GM12878 (cell line): Measurements from ENCODE around the gene LY6G6D. TPM values are rescaled to one million over a fixed set of nuclear protein-coding genes. Genes with fewer than 3 reads are reported as not detected.

Experiments
- ATAC-seq: fragments of 200-7000 bp; cut with Tn5 transposase; 3 replicates; pipeline ENCODE4 v1.9.1; 2020; ENCODE audit warnings: mild to moderate bottlenecking, moderate library complexity
- BruUV-seq: library from RNA; stranded (reverse); fragments of 400-500 nt; replicated peaks from 2 replicates; lab custom pipeline; 2021; lab: Mats Ljungman, UMichigan
- CTCF ChIA-PET: fragments of 300-600 bp; sonication (Branson Sonifier 250); formaldehyde crosslinking; extraction: SDS; loops from one replicate; lab custom pipeline; 2021; ENCODE audit warnings: inconsistent platforms; lab: Yijun Ruan, JAX
- POLR2A ChIA-PET: fragments of 350-600 bp; formaldehyde crosslinking; extraction: SDS; loops from one replicate; lab custom pipeline; 2021; ENCODE audit warnings: inconsistent platforms; lab: Charles Lee
- RAD21 ChIA-PET: fragments of 300-600 bp; sonication (Branson Sonifier 250); formaldehyde crosslinking; loops from one replicate; lab custom pipeline; 2023; ENCODE audit warnings: antibody characterized with exemption; ENCODE audit not compliant: unreplicated experiment; lab: Charles Lee
- SMC1A ChIA-PET: fragments of 300-600 bp; sonication (Branson Sonifier 250); formaldehyde crosslinking; loops from one replicate; lab custom pipeline; 2023; ENCODE audit not compliant: unreplicated experiment, uncharacterized antibody; lab: Charles Lee
- DNase-seq: peaks from one replicate; pipeline ENCODE4 v3.0.0-alpha.2; 2011; ENCODE audit warnings: low read depth, low spot score
- FAIRE-seq: peaks from 3 replicates; lab custom pipeline; 2011; peaks lifted over from hg19 to GRCh38; lab: Jason Lieb, UNC
- H2AFZ ChIP-seq: 2 replicates; pipeline ENCODE4 v1.6.0; 2011; ENCODE audit warnings: low read depth, low read length, control low read depth; ENCODE audit not compliant: control insufficient read depth
- H3K27ac ChIP-seq: 2 replicates; pipeline ENCODE4 v1.5.1; 2011; ENCODE audit warnings: control low read depth; ENCODE audit not compliant: control insufficient read depth, insufficient read depth
- H3K27me3 ChIP-seq, 2 experiments: replicated peaks in 1 of 2; 2 replicates each; pipeline versions ENCODE4 v1.6.0 to v1.6.1; 2011; ENCODE audit warnings: low read length in 1 of 2; ENCODE audit not compliant: control insufficient read depth in 2 of 2, insufficient read depth in 2 of 2
- H3K36me3 ChIP-seq, 2 experiments: 2 replicates each; pipeline ENCODE4 v1.5.1; 2011; ENCODE audit warnings: low read length in 1 of 2; ENCODE audit not compliant: control insufficient read depth in 2 of 2, insufficient read depth in 2 of 2
- H3K4me1 ChIP-seq: 2 replicates; pipeline ENCODE4 v1.6.1; 2011; ENCODE audit warnings: mild to moderate bottlenecking, low read length, moderate library complexity, mixed read lengths; ENCODE audit not compliant: control insufficient read depth, insufficient read depth
- H3K4me2 ChIP-seq: 2 replicates; pipeline ENCODE4 v1.6.0; 2011; ENCODE audit warnings: control low read depth; ENCODE audit not compliant: control insufficient read depth, insufficient read depth
- H3K4me3 ChIP-seq: fragments of 200-600 bp; sonication (generic); 2 replicates; pipeline ENCODE4 v1.5.1; 2016
- H3K79me2 ChIP-seq: 2 replicates; pipeline ENCODE4 v1.6.0; 2011; ENCODE audit warnings: low read length; ENCODE audit not compliant: control insufficient read depth, insufficient read depth
- H3K9ac ChIP-seq: 2 replicates; pipeline ENCODE4 v1.8.0; 2011; ENCODE audit warnings: low read length, control low read depth, mixed read lengths; ENCODE audit not compliant: control insufficient read depth, insufficient read depth
- H3K9me3 ChIP-seq: replicated peaks from 3 replicates; pipeline ENCODE4 v1.5.1; 2011; ENCODE audit warnings: mild to moderate bottlenecking, low read length; ENCODE audit not compliant: control insufficient read depth, insufficient read depth
- H4K20me1 ChIP-seq: 2 replicates; pipeline ENCODE4 v1.6.0; 2011; ENCODE audit not compliant: control insufficient read depth, insufficient read depth
- E2F4 ChIP-seq: IDR thresholded peaks from 2 replicates; pipeline ENCODE4 v1.6.1; 2012; ENCODE audit warnings: low read depth, low read length, improper control_type of control experiment
- E2F8 ChIP-seq: fragments of 450-650 bp; IDR thresholded peaks from 2 replicates; pipeline ENCODE4 v1.6.1; 2018; ENCODE audit warnings: mild to moderate bottlenecking, low read depth, moderate library complexity; ENCODE audit not compliant: partially characterized antibody
- E4F1 ChIP-seq: fragments of 450-650 bp; IDR thresholded peaks from 2 replicates; pipeline ENCODE4 v1.6.1; 2018; ENCODE audit warnings: borderline replicate concordance, mild to moderate bottlenecking; ENCODE audit not compliant: partially characterized antibody
- EZH2 ChIP-seq: IDR thresholded peaks from 2 replicates; pipeline ENCODE4 v1.6.1; 2012; ENCODE audit warnings: low read depth, mild to moderate bottlenecking, control low read depth, inconsistent platforms, low read length, borderline replicate concordance; ENCODE audit not compliant: control insufficient read depth
- HSF1 ChIP-seq: fragments of 150-350 bp; IDR thresholded peaks from 2 replicates; pipeline ENCODE4 v1.6.1; 2014; ENCODE audit warnings: mild to moderate bottlenecking, low read depth, low read length
- MYC ChIP-seq: IDR thresholded peaks from 2 replicates; pipeline ENCODE4 v1.6.1; 2011; ENCODE audit warnings: mild to moderate bottlenecking, low read length, moderate library complexity, inconsistent platforms; ENCODE audit not compliant: insufficient read depth, insufficient replicate concordance, insufficient read length, severe bottlenecking
- PAX8 ChIP-seq: fragments of 450-650 bp; IDR thresholded peaks from 2 replicates; pipeline ENCODE4 v1.6.1; 2017; ENCODE audit warnings: mild to moderate bottlenecking, moderate library complexity
- TCF12 ChIP-seq: IDR thresholded peaks from 2 replicates; pipeline ENCODE4 v1.6.1; 2011; ENCODE audit warnings: low read depth, mild to moderate bottlenecking, low read length
- ZBTB4 ChIP-seq: fragments of 450-650 bp; formaldehyde crosslinking; IDR thresholded peaks from 2 replicates; pipeline ENCODE4 v1.4.0; 2022; ENCODE audit warnings: mild to moderate bottlenecking, moderate library complexity
- WGBS: methylation state at CpG from one replicate; pipeline ENCODE4 v1.1.6; 2016; ENCODE audit warnings: low lambda C conversion rate; ENCODE audit not compliant: insufficient replicate concordance, insufficient coverage; ENCODE audit errors: missing lambda C conversion rate; 5-methylcytosine and 5-hydroxymethylcytosine counted together
- in situ Hi-C: fragments of 300-500 bp; cut with MboI; formaldehyde crosslinking; loops from 9 replicates; pipeline ENCODE4 v1.14.3; 2018; ENCODE audit warnings: mixed read lengths
- intact Hi-C: fragments of 100-400 bp; cut with micrococcal nuclease; formaldehyde crosslinking; loops from one replicate; pipeline ENCODE4 v1.14.2; 2022; ENCODE audit not compliant: unreplicated experiment
- polyA plus RNA-seq, 11 experiments: library from polyadenylated mRNA; depleted of rRNA in 4 of 11; unstranded in 6 of 11; stranded (reverse) in 5 of 11; fragments of >200 nt; fragmentation: Nextera tagmentation in 4 of 11; fragmentation: Illumina TruSeq in 1 of 11; extraction: Ambion mirVana in 4 of 11; extraction: Trizol in 1 of 11; gene quantifications; 1 replicate in 1 of 11; 2 replicates in 10 of 11; pipeline versions ENCODE4 v1.2.1 to v1.2.3, GENCODE V29; 2011 to 2016; ENCODE audit warnings: inconsistent platforms in 2 of 11, missing spikeins in 2 of 11, low read depth in 1 of 11
- total RNA-seq, 4 experiments: library from RNA; depleted of rRNA in 3 of 4; stranded (reverse); fragments of >200 nt in 3 of 4; fragmentation: Illumina TruSeq in 1 of 4; extraction: Trizol in 1 of 4; gene quantifications; 2 replicates each; pipeline versions ENCODE4 v1.2.1 to v1.2.3, GENCODE V29; 2013 to 2021

The LY6G6D gene
- total and polyA plus RNA-seq, 10 of the 15 experiments (the other 5 are each of a cell fraction or from before 2014, with no cell fraction given): not detected

GRCh38 chr6:31730631-31731086 is 15.5 kb downstream of the LY6G6D start (continued):
- TF ChIP-seq E4F1 (no peak), PAX8 (no peak), E2F8 (no peak), EZH2 (no peak)

GRCh38 chr6:31732029-31732428 is 16.9 kb downstream of the LY6G6D start:
- Histone ChIP-seq H3K36me3 (peaks cover 6 to 15% of the 10 kb centered on the region in 2 experiments; a peak in 3 of 4 replicates), H3K9me3 (no peaks in the 10 kb centered on the region), H3K79me2 (peaks cover 40% of the 10 kb centered on the region), H3K27me3 (no peaks in the 10 kb centered on the region), H3K4me1 (peaks cover 35% of the 10 kb centered on the region), H3K9ac (no peak overlapping the region), H3K4me3 (no peak overlapping the region), H2AFZ (no peak overlapping the region), H3K27ac (no peak overlapping the region), H4K20me1 (0 out of 2 replicates have a peak, but pooled peaks cover 4% of the 10 kb centered on the region), H3K4me2 (no peak overlapping the region)
- RAD21 ChIA-PET: interaction anchor here (1.7 to 2.5 kb wide), 2 partner anchors 29 to 38 kb away, joined by 4 to 9 read pairs; partner anchors contain the start of gene ABHD16A
- no TSS peak for BruUV-seq
- CTCF ChIA-PET: interaction anchor here (0.9 to 15.8 kb wide), 8 partner anchors 16 to 221 kb away, joined by 3 to 208 read pairs (median 4); partner anchors contain the start of genes HSPA1B and LSM2
- ATAC-seq (no peak), FAIRE-seq (no peak), DNase-seq (no peak)
- intact Hi-C loops (loop anchor here (5.0 kb wide), 1 partner anchor 50 kb away; the partner anchor contains the start of gene LY6G5C), in situ Hi-C loops (no loop called here)
- SMC1A ChIA-PET: interaction anchor here (0.9 to 3.9 kb wide), 6 partner anchors 9 to 101 kb away, joined by 3 to 41 read pairs (median 4); partner anchors contain the start of gene LSM2
- WGBS: 54% methylated on average over 3 of the region's 3 CpGs
- POLR2A ChIA-PET: interaction anchor here (0.6 to 9.7 kb wide), 7 partner anchors 26 to 614 kb away, joined by 3 to 158 read pairs (median 3); partner anchors contain the start of genes HSPA1B and LY6G6F
- TF ChIP-seq E2F4 (no peak), MYC (no peak), ZBTB4 (CRISPR knock-in tag) (no peak), HSF1 (no peak), TCF12 (no peak)
